Measurements from ENCODE around the gene RGS17.

The RGS17 gene

DNA sequence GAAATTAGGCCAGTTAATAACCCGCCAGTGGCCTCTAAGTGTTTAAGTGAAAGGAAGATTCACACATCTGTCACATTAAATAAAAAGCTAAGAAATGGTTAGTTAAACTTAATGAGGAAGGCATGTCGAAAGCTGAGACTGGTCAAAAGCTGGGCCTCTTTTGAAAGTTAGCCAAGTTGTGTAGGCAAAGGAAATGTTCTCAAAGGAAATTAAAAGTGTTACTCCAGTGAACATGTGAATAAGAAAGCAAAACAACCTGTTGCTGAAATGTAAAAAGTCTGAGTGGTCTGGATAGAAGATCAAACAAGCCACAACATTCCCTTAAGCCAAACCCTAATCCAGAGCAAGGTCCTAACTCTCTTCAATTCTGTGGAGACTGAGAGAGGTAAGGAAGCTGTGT is 117.6 kb downstream of the RGS17 start:
- no peak overlapping the region for H2BK5ac ChIP-seq (ENCODE audit: low read depth, low read length, poor library complexity, severe bottlenecking)
- H3K4me2 ChIP-seq (ENCODE audit: low read length, poor library complexity, severe bottlenecking): no peak overlapping the region
- no peak overlapping the region for H4K8ac ChIP-seq (ENCODE audit: low read length)
- H3K36me3 ChIP-seq (ENCODE audit: control insufficient read depth in 1 of 2, insufficient read depth in 2 of 2, low read depth in 1 of 2, low read length in 2 of 2): peaks cover 0 to 53% of the 10 kb centered on the region in 2 experiments
- no peak overlapping the region for H3K9ac ChIP-seq (ENCODE audit: low read length)
- H3K9me3 ChIP-seq (ENCODE audit: control insufficient read depth, low read length): no peaks in the 10 kb centered on the region
- H3K4me3 ChIP-seq (ENCODE audit: insufficient read depth in 1 of 2, low read depth in 1 of 2, low read length in 2 of 2): no peak overlapping the region
- H4K91ac ChIP-seq (ENCODE audit: low read length): no peak overlapping the region
- H2AK5ac ChIP-seq (ENCODE audit: low read length, severe bottlenecking): no peak overlapping the region
- H3K4ac ChIP-seq (ENCODE audit: low read depth in 1 of 2, low read length in 2 of 2): no peak overlapping the region
- 100% methylated on average over 1 of the region's 2 CpGs for WGBS
- H3K14ac ChIP-seq (ENCODE audit: low read length in 2 of 2): no peak overlapping the region
- peaks cover 7% of the 10 kb centered on the region for H3K79me1 ChIP-seq (replicated peaks; ENCODE audit: low read length, poor library complexity, severe bottlenecking)
- no peak for DNase-seq
- no peak overlapping the region for H3K18ac ChIP-seq (ENCODE audit: low read depth in 1 of 2, low read length in 2 of 2)
- H2AFZ ChIP-seq (ENCODE audit: low read depth, low read length): no peak overlapping the region
- H2BK15ac ChIP-seq (ENCODE audit: low read depth, poor library complexity, severe bottlenecking): no peak overlapping the region
- no peak overlapping the region for H2BK120ac ChIP-seq (ENCODE audit: low read depth, low read length)
- H3K27me3 ChIP-seq (ENCODE audit: control insufficient read depth in 1 of 2, insufficient read depth in 1 of 2, low read length in 2 of 2): no peaks in the 10 kb centered on the region
- H2BK12ac ChIP-seq (ENCODE audit: low read length in 2 of 2): no peak overlapping the region
- no peaks in the 10 kb centered on the region for H3K4me1 ChIP-seq (ENCODE audit: control insufficient read depth, insufficient read depth, low read depth, low read length)
- no peak overlapping the region for H3K23ac ChIP-seq (ENCODE audit: low read length in 2 of 2)
- H3K27ac ChIP-seq (ENCODE audit: low read length, poor library complexity, severe bottlenecking): no peak overlapping the region

DNA sequence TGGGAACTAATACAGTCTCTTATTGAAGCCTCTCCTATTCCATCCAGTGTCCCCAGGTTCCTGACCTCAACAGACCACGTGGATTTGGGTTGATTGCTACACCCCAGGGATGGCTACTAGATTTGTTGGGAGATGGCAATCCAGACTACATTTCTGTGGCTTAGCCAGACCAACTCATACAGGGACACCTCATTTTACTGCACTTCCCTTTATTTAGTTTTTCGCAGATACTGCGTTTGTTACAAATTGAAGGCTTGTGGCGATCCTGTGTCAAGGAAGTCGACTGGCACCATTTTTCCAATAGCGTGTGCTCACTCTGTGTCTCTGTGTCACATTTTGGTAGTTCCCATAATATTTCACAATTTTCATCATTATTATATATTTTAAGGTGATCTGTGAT is 118.2 kb downstream of the RGS17 start:
- Histone ChIP-seq H2BK12ac (ENCODE audit: low read length in 2 of 2) (no peak overlapping the region), H2BK5ac (ENCODE audit: low read depth, low read length, poor library complexity, severe bottlenecking) (no peak overlapping the region), H3K4me2 (ENCODE audit: low read length, poor library complexity, severe bottlenecking) (no peak overlapping the region), H3K18ac (ENCODE audit: low read depth in 1 of 2, low read length in 2 of 2) (no peak overlapping the region), H3K14ac (ENCODE audit: low read length in 2 of 2) (no peak overlapping the region), H2BK15ac (ENCODE audit: low read depth, poor library complexity, severe bottlenecking) (no peak overlapping the region), H3K9me3 (ENCODE audit: control insufficient read depth, low read length) (no peaks in the 10 kb centered on the region), H4K8ac (ENCODE audit: low read length) (no peak overlapping the region), H3K27me3 (ENCODE audit: control insufficient read depth in 1 of 2, insufficient read depth in 1 of 2, low read length in 2 of 2) (no peaks in the 10 kb centered on the region), H3K4me1 (ENCODE audit: control insufficient read depth, insufficient read depth, low read depth, low read length) (no peaks in the 10 kb centered on the region), H2AK5ac (ENCODE audit: low read length, severe bottlenecking) (no peak overlapping the region), H3K4ac (ENCODE audit: low read depth in 1 of 2, low read length in 2 of 2) (no peak overlapping the region), H3K23ac (ENCODE audit: low read length in 2 of 2) (no peak overlapping the region), H2AFZ (ENCODE audit: low read depth, low read length) (no peak overlapping the region), H3K9ac (ENCODE audit: low read length) (no peak overlapping the region), H2BK120ac (ENCODE audit: low read depth, low read length) (no peak overlapping the region), H3K36me3 (ENCODE audit: control insufficient read depth in 1 of 2, insufficient read depth in 2 of 2, low read depth in 1 of 2, low read length in 2 of 2) (peaks cover 0 to 47% of the 10 kb centered on the region in 2 experiments), H3K79me1 (replicated peaks; ENCODE audit: low read length, poor library complexity, severe bottlenecking) (peaks cover 7% of the 10 kb centered on the region), H3K4me3 (ENCODE audit: insufficient read depth in 1 of 2, low read depth in 1 of 2, low read length in 2 of 2) (no peak overlapping the region), H4K91ac (ENCODE audit: low read length) (no peak overlapping the region), H3K27ac (ENCODE audit: low read length, poor library complexity, severe bottlenecking) (no peak overlapping the region)
- DNase-seq: no peak
- 100% methylated on average over 4 of the region's 6 CpGs for WGBS

DNA sequence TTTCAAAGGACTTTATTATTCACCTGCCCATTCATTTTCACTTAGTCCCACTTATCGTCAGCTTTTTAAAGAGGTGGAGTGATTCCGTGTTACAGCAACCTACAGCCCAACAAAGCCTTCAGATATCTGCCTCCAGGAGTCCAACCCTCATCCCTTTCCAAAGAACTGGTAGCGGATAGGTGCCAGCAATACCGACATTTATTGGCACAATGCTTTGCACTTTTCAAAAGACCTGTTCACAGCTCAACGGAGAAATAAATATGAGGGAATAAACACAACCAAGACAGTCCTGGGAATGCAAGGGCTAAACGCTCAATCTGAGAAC is 127.8 kb downstream of the RGS17 start:
- H3K4me3 ChIP-seq (ENCODE audit: insufficient read depth in 1 of 2, low read depth in 1 of 2, low read length in 2 of 2): peak overlapping the region; percentile 63 to 96

DNA sequence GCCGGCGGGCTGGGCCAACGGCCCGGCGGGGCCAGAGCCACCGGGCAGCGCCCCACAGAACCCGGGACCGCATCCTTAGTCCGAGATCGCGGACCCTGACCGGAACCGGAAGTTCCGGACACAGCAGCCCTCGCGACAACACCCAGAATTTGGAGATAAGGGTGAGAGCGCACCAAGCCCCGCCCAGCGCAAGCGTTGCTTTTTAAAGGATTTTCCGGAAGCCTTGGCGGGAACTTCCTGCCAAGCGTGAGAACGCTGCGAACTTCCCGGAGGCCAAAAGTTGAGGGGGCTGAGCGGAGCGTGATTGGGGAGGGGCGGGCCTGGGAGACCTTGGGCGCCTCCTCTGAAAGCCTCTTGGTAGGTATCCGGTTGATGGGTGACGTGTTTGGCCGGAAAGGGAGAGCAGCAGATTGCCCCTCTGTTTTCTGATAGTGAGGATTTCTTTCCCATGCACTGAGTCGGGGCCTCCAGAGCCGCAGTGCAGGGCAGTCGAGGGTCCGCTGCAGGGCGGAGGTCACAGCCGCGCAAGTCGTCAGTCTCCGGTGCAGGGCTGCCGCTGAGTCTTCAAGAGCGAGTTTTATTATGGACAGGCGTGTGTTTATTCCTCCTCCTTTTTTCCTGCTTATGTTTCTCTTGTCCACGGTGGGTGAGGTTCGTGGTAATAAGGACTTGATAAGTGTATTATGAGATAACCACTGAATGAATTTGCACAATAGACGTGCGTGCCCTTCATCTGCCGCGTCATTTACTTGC is 128.3 kb downstream of the RGS17 start, which contains the start of gene MTRF1L:
TSS of gene MTRF1L (minus strand) at position 97 of the 753 bp plus-strand sequence. CDS start at position 73, 24 bp downstream.
- peak within 1 kb of the TSS in 1 of 2 experiments; percentile 50 for H3K14ac ChIP-seq (ENCODE audit: low read length in 2 of 2)
- under 1% methylated on average over 47 of the region's 52 CpGs for WGBS
- peak within 1 kb of the TSS; percentile 60 for H2AFZ ChIP-seq (ENCODE audit: low read depth, low read length)
- H2BK15ac ChIP-seq (ENCODE audit: low read depth, poor library complexity, severe bottlenecking): no peak within 1 kb of the TSS
- H3K36me3 ChIP-seq (ENCODE audit: control insufficient read depth in 1 of 2, insufficient read depth in 2 of 2, low read depth in 1 of 2, low read length in 2 of 2): peaks cover 0 to 13% of the 10 kb centered on the region in 2 experiments
- no peaks in the 10 kb centered on the region for H3K79me1 ChIP-seq (replicated peaks; ENCODE audit: low read length, poor library complexity, severe bottlenecking)
- H2BK120ac ChIP-seq (ENCODE audit: low read depth, low read length): no peak within 1 kb of the TSS
- H2BK12ac ChIP-seq (ENCODE audit: low read length in 2 of 2): peak within 1 kb of the TSS in 1 of 2 experiments; percentile 43
- H3K23ac ChIP-seq (ENCODE audit: low read length in 2 of 2): peak within 1 kb of the TSS in 1 of 2 experiments; percentile 9
- peak within 1 kb of the TSS; percentile 79 for H3K27ac ChIP-seq (ENCODE audit: low read length, poor library complexity, severe bottlenecking)
- H2AK5ac ChIP-seq (ENCODE audit: low read length, severe bottlenecking): peak within 1 kb of the TSS; percentile 7
- H3K27me3 ChIP-seq (ENCODE audit: control insufficient read depth in 1 of 2, insufficient read depth in 1 of 2, low read length in 2 of 2): no peaks in the 10 kb centered on the region
- H4K91ac ChIP-seq (ENCODE audit: low read length): peak within 1 kb of the TSS; percentile 82
- peaks cover 3% of the 10 kb centered on the region for H3K4me1 ChIP-seq (ENCODE audit: control insufficient read depth, insufficient read depth, low read depth, low read length)
- H3K4me2 ChIP-seq (ENCODE audit: low read length, poor library complexity, severe bottlenecking): peak within 1 kb of the TSS; percentile 92
- peak within 1 kb of the TSS; percentile 35 to 74 for H3K4ac ChIP-seq (ENCODE audit: low read depth in 1 of 2, low read length in 2 of 2)
- peak within 1 kb of the TSS; percentile 94 for H3K9ac ChIP-seq (ENCODE audit: low read length)
- peak within 1 kb of the TSS; percentile 2 to 88 for H3K18ac ChIP-seq (ENCODE audit: low read depth in 1 of 2, low read length in 2 of 2)
- no peaks in the 10 kb centered on the region for H3K9me3 ChIP-seq (ENCODE audit: control insufficient read depth, low read length)
- peak; percentile 98 for DNase-seq
- H3K4me3 ChIP-seq (ENCODE audit: insufficient read depth in 1 of 2, low read depth in 1 of 2, low read length in 2 of 2): peak within 1 kb of the TSS; percentile 63 to 96
- H2BK5ac ChIP-seq (ENCODE audit: low read depth, low read length, poor library complexity, severe bottlenecking): peak within 1 kb of the TSS; percentile 24
- peak within 1 kb of the TSS; percentile 84 for H4K8ac ChIP-seq (ENCODE audit: low read length)

More for the DNA sequence above, 127.8 kb downstream of the RGS17 start:
- H3K4me1 ChIP-seq (ENCODE audit: control insufficient read depth, insufficient read depth, low read depth, low read length): peaks cover 3% of the 10 kb centered on the region
- H2BK12ac ChIP-seq (ENCODE audit: low read length in 2 of 2): peak overlapping the region in 1 of 2 experiments; percentile 34
- H4K91ac ChIP-seq (ENCODE audit: low read length): no peak overlapping the region
- peak overlapping the region in 1 of 2 experiments; percentile 35 for H3K4ac ChIP-seq (ENCODE audit: low read depth in 1 of 2, low read length in 2 of 2)
- peak overlapping the region in 1 of 2 experiments; percentile 88 for H3K18ac ChIP-seq (ENCODE audit: low read depth in 1 of 2, low read length in 2 of 2)
- no peaks in the 10 kb centered on the region for H3K79me1 ChIP-seq (replicated peaks; ENCODE audit: low read length, poor library complexity, severe bottlenecking)
- WGBS: 6% methylated on average over 6 of the region's 6 CpGs
- DNase-seq: no peak
- H3K9ac ChIP-seq (ENCODE audit: low read length): peak overlapping the region; percentile 94
- H2BK5ac ChIP-seq (ENCODE audit: low read depth, low read length, poor library complexity, severe bottlenecking): no peak overlapping the region
- peaks cover 0 to 9% of the 10 kb centered on the region in 2 experiments for H3K36me3 ChIP-seq (ENCODE audit: control insufficient read depth in 1 of 2, insufficient read depth in 2 of 2, low read depth in 1 of 2, low read length in 2 of 2)
- peak overlapping the region; percentile 79 for H3K27ac ChIP-seq (ENCODE audit: low read length, poor library complexity, severe bottlenecking)
- H4K8ac ChIP-seq (ENCODE audit: low read length): no peak overlapping the region
- H2BK15ac ChIP-seq (ENCODE audit: low read depth, poor library complexity, severe bottlenecking): no peak overlapping the region
- no peak overlapping the region for H2BK120ac ChIP-seq (ENCODE audit: low read depth, low read length)
- H2AFZ ChIP-seq (ENCODE audit: low read depth, low read length): peak overlapping the region; percentile 60
- H3K23ac ChIP-seq (ENCODE audit: low read length in 2 of 2): no peak overlapping the region
- H3K14ac ChIP-seq (ENCODE audit: low read length in 2 of 2): no peak overlapping the region
- peak overlapping the region; percentile 92 for H3K4me2 ChIP-seq (ENCODE audit: low read length, poor library complexity, severe bottlenecking)
- H3K27me3 ChIP-seq (ENCODE audit: control insufficient read depth in 1 of 2, insufficient read depth in 1 of 2, low read length in 2 of 2): no peaks in the 10 kb centered on the region
- H3K9me3 ChIP-seq (ENCODE audit: control insufficient read depth, low read length): no peaks in the 10 kb centered on the region
- H2AK5ac ChIP-seq (ENCODE audit: low read length, severe bottlenecking): no peak overlapping the region

Measured in mesenchymal stem cell (in vitro differentiated cells and primary cell).